ENCODE data around the gene TAF6. TPM values are rescaled to one million over a fixed set of nuclear protein-coding genes. Genes with fewer than 3 reads are reported as not detected.
"Not testable (repeated sequence)": the region's sequence is repeated elsewhere in the genome, so short reads cannot be mapped to it uniquely, and the experiment has no call there.

TAF6 gene
- total and polyA plus RNA-seq, 4 donors: 25.3 to 73.2 (median 44.3) TPM

- Histone ChIP-seq H3K27me3 (ENCODE audit: control insufficient read depth, insufficient read depth, low read length) (no peaks in the 10 kb centered on the region), H3K4me1 (ENCODE audit: control insufficient read depth, insufficient read depth, low read length) (peaks cover 35% of the 10 kb centered on the region), H3K27ac (ENCODE audit: low read depth, low read length) (no peak overlapping the region), H3K36me3 (ENCODE audit: control insufficient read depth, insufficient read depth, low read length) (peaks cover 47% of the 10 kb centered on the region), H3K4me3 (ENCODE audit: low read depth, low read length) (no peak overlapping the region), H3K9me3 (ENCODE audit: control insufficient read depth, insufficient read depth, low read length) (no peaks in the 10 kb centered on the region)
- no peak for DNase-seq (ENCODE audit: low read depth in 4 of 6, low spot score in 6 of 6)
- WGBS (ENCODE audit: insufficient coverage): 85% methylated on average over 15 of the region's 18 CpGs
Measured at GRCh38 chr7:100152937-100153666, 33.9 kb upstream of the TAF6 start.

DNA sequence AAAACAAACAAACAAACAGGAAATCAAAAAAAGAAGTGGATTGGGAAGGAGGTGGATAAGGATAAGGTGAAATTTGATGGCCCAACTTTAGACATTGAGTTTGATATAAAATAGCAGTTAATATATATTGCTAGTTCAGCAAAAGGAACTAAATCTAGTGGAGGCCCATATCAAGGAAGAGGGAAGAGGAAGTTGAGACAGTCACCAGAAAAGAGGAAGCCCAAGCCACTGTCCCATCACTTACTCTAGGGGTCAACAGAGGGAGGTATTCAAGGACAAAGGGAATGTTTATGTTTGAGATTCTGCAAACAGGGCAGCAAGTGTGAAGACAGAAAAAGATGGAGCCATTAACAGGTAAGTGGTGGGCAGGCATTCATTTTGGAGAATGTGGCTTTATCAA, 33.2 kb upstream of the TAF6 start:
- Histone ChIP-seq H3K9me3 (ENCODE audit: control insufficient read depth, insufficient read depth, low read length) (no peaks in the 10 kb centered on the region), H3K4me3 (ENCODE audit: low read depth, low read length) (no peak overlapping the region), H3K27me3 (ENCODE audit: control insufficient read depth, insufficient read depth, low read length) (no peaks in the 10 kb centered on the region), H3K4me1 (ENCODE audit: control insufficient read depth, insufficient read depth, low read length) (peaks cover 33% of the 10 kb centered on the region), H3K27ac (ENCODE audit: low read depth, low read length) (no peak overlapping the region), H3K36me3 (ENCODE audit: control insufficient read depth, insufficient read depth, low read length) (peaks cover 46% of the 10 kb centered on the region)
- no peak for DNase-seq (ENCODE audit: low read depth in 4 of 6, low spot score in 6 of 6)

DNA sequence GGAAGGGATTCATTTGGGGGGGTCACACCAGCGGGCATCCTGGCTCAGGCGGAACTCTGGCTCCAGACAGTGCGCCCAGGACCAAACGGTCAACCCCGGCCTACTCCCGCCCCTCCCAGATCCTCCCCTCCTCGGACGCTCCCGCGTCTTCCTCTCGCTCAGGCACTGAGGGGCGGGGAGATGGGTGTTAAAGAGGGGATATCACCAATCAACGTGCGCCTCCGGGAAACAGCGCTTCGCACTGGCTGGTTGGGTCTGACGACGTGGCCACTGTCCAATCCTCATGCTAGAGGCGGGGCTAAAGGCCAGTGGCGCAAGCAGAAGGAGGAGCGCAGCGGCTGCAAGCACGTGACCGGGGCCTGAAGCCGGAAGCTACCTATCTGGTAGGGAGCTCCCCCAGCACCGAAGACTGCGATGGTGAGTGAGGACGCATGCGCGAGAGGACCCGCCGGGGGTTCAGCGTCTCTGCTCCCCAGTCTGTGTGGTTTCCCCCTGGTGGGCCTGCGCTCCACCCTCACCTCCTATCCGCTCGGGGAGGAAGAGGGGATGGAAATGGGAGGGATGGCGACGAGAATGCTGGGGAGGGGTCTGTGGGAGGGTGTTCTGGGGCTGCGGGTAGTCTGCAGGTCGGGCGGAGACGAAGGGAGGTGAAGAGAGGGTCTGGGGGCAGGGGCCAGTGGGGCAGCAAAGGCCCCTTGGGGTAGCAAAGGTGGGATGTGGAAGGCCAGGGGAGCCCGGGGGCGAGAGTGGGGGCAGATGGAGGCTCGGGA, 29.6 kb upstream of the TAF6 start, which contains the start of gene LAMTOR4:
LAMTOR4 (plus strand) TSS at position 360 of the 770 bp plus-strand sequence; CDS start at position 415, 55 bp downstream.
- peak within 1 kb of the TSS; percentile 97 for H3K4me3 ChIP-seq (ENCODE audit: low read depth, low read length)
- DNase-seq (ENCODE audit: low read depth in 4 of 6, low spot score in 6 of 6): peak; percentile 92 to 100 (median 98)
- H3K27ac ChIP-seq (ENCODE audit: low read depth, low read length): peak within 1 kb of the TSS; percentile 80
- no peaks in the 10 kb centered on the region for H3K27me3 ChIP-seq (ENCODE audit: control insufficient read depth, insufficient read depth, low read length)
- H3K9me3 ChIP-seq (ENCODE audit: control insufficient read depth, insufficient read depth, low read length): no peaks in the 10 kb centered on the region
- WGBS (ENCODE audit: insufficient coverage): 0% methylated on average over 40 of the region's 46 CpGs
- peaks cover 13% of the 10 kb centered on the region for H3K36me3 ChIP-seq (ENCODE audit: control insufficient read depth, insufficient read depth, low read length)
- peaks cover 20% of the 10 kb centered on the region for H3K4me1 ChIP-seq (ENCODE audit: control insufficient read depth, insufficient read depth, low read length)

- WGBS (ENCODE audit: insufficient coverage): 18% methylated on average over 10 of the region's 14 CpGs
- Histone ChIP-seq H3K27me3 (ENCODE audit: control insufficient read depth, insufficient read depth, low read length) (no peaks in the 10 kb centered on the region), H3K4me1 (ENCODE audit: control insufficient read depth, insufficient read depth, low read length) (peaks cover 20% of the 10 kb centered on the region), H3K27ac (ENCODE audit: low read depth, low read length) (peak overlapping the region; percentile 80), H3K9me3 (ENCODE audit: control insufficient read depth, insufficient read depth, low read length) (no peaks in the 10 kb centered on the region), H3K36me3 (ENCODE audit: control insufficient read depth, insufficient read depth, low read length) (peaks cover 8% of the 10 kb centered on the region), H3K4me3 (ENCODE audit: low read depth, low read length) (peak overlapping the region; percentile 97)
- DNase-seq (ENCODE audit: low read depth in 4 of 6, low spot score in 6 of 6): no peak
Measured at GRCh38 chr7:100148225-100148558, 29.0 kb upstream of the TAF6 start.

DNA sequence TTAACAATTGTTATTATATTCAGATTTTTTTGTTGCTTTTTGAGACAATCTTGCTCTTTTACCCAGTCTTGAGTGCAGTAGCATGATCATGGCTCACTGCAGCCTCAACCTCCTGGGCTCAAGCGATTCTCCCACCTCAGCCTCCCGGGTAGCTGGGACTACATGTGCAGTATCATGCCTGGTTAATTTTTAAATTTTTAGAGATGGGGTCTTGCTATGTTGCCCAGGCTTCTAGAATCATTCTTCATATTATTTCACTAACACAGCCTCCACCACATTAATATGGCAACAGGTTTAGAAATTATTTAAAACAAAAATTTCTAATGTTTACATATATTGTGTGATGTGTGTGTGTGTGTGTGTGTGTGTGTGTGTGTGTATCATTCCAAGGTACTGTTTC, 28.1 kb upstream of the TAF6 start:
- Histone ChIP-seq H3K27ac (ENCODE audit: low read depth, low read length) (no peak overlapping the region), H3K36me3 (ENCODE audit: control insufficient read depth, insufficient read depth, low read length) (peaks cover 5% of the 10 kb centered on the region), H3K4me3 (ENCODE audit: low read depth, low read length) (no peak overlapping the region), H3K27me3 (ENCODE audit: control insufficient read depth, insufficient read depth, low read length) (no peaks in the 10 kb centered on the region), H3K4me1 (ENCODE audit: control insufficient read depth, insufficient read depth, low read length) (peaks cover 20% of the 10 kb centered on the region), H3K9me3 (ENCODE audit: control insufficient read depth, insufficient read depth, low read length) (no peaks in the 10 kb centered on the region)
- WGBS (ENCODE audit: insufficient coverage): no CpG with 5 or more reads among the region's 2 CpGs
- DNase-seq (ENCODE audit: low read depth in 4 of 6, low spot score in 6 of 6): no peak

DNA sequence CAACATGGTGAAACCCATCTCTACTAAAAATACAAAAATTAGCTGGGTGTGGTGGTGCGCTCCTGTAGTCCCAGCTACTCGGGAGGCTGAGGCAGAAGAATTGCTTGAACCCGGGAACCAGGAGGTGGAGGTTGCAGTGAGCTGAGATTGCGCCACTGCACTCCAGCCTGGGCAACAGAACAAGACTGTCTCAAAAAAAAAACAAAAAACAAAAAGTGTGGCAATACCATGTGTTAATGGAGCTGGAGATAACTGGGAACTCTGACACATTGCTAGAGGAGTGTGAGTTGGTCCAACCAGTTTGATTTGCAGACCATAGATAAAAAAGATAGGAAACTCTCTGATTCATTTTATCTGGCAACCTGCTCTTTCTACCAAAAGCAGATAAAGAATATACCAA, 27.2 kb upstream of the TAF6 start:
- peaks cover 20% of the 10 kb centered on the region for H3K4me1 ChIP-seq (ENCODE audit: control insufficient read depth, insufficient read depth, low read length)
- not testable (repeated sequence) for H3K27ac ChIP-seq (ENCODE audit: low read depth, low read length); H3K9me3 ChIP-seq (ENCODE audit: control insufficient read depth, insufficient read depth, low read length); H3K4me3 ChIP-seq (ENCODE audit: low read depth, low read length); DNase-seq (ENCODE audit: low read depth in 4 of 6, low spot score in 6 of 6); H3K27me3 ChIP-seq (ENCODE audit: control insufficient read depth, insufficient read depth, low read length); H3K36me3 ChIP-seq (ENCODE audit: control insufficient read depth, insufficient read depth, low read length)
- WGBS (ENCODE audit: insufficient coverage): no CpG with 5 or more reads among the region's 4 CpGs

DNA sequence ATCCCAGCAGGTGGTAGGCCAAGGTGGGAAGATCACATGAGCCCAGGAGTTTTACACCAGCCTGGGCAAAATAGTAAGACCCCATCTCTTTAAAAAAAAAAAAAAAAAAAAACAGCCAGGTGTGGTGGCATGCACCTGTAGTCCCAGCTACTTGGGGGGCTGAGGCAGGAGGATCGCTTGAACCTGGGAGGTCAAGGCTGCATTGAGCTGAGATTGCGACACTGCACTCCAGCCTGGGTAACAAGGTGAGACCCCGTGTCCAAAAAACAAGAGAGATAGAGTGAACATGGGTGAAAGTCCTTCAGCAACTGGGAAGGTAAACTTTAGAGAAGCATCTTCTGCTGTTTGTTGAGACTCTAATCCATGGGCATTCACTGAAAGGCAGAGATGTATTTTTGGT, 23.3 kb upstream of the TAF6 start:
- Histone ChIP-seq H3K4me1 (ENCODE audit: control insufficient read depth, insufficient read depth, low read length) (no peaks in the 10 kb centered on the region), H3K4me3 (ENCODE audit: low read depth, low read length) (no peak overlapping the region), H3K36me3 (ENCODE audit: control insufficient read depth, insufficient read depth, low read length) (no peaks in the 10 kb centered on the region), H3K27ac (ENCODE audit: low read depth, low read length) (no peak overlapping the region), H3K9me3 (ENCODE audit: control insufficient read depth, insufficient read depth, low read length) (no peaks in the 10 kb centered on the region), H3K27me3 (ENCODE audit: control insufficient read depth, insufficient read depth, low read length) (no peaks in the 10 kb centered on the region)
- DNase-seq (ENCODE audit: low read depth in 4 of 6, low spot score in 6 of 6): no peak
- 91% methylated on average over 3 of the region's 3 CpGs for WGBS (ENCODE audit: insufficient coverage)

DNA sequence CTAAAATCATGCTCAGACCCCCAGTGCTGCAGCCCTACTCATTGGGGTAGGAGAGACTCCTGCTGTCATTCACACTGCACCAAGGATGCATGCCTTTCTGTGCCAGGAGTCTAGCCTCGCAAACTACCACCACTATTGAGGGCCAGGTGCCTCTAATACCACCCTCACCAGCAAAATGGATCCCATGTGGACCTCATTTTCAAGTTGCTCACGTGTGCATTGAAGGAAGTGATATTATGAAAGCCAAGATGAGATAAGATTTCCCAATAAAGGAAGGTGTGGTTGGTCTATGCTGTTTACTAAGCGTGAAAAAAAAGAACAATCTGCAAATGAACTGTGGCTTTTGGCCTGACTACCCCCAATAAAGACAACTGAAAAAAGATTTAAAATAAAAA, 22.4 kb upstream of the TAF6 start:
- WGBS (ENCODE audit: insufficient coverage): no CpG with 5 or more reads among the region's 3 CpGs
- Histone ChIP-seq H3K27ac (ENCODE audit: low read depth, low read length) (no peak overlapping the region), H3K36me3 (ENCODE audit: control insufficient read depth, insufficient read depth, low read length) (no peaks in the 10 kb centered on the region), H3K4me3 (ENCODE audit: low read depth, low read length) (no peak overlapping the region), H3K27me3 (ENCODE audit: control insufficient read depth, insufficient read depth, low read length) (no peaks in the 10 kb centered on the region), H3K9me3 (ENCODE audit: control insufficient read depth, insufficient read depth, low read length) (no peaks in the 10 kb centered on the region), H3K4me1 (ENCODE audit: control insufficient read depth, insufficient read depth, low read length) (no peaks in the 10 kb centered on the region)
- DNase-seq (ENCODE audit: low read depth in 4 of 6, low spot score in 6 of 6): no peak

DNA sequence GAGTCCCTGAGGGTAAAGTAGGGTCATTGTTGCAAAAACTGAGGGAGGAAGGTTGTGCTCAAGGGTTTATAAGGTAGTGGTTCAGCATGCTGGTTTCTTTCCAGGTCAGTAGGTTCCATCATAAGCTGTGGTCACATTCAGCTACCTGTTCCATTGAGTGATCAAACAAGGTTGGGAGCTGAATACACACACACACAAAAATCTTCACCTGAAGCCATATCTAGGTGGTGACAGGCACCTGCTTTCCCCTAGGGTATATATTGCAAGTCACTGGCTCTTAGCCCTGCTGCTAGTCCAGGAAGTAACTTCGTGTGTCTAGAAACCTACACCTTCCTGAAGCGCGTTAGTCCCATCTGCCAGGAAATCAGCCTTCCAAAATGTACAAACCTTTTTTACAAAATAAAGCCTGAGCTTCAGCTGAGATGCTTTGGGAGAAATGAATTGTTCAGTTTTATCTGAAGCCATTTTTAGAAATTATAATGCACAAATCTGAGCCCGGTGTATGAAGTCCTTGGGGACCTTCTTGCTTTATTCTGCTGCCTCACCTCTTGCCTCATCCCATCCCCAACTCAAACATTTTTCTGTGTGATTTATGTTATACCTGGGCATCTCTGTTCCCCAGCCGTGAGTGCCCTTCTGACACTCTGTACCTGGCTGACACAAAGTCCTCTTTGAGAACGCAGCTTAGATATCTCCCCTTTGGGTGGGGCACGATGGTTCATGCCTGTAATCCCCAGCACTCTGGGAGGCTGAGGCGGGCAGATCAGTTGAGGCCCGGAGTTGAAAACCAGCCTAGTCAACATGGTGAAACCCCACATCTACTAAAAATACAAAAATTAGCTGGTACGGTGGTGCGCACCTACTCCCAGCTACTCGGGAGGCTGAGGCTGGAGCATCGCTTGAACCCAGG, 18.9 kb upstream of the TAF6 start:
- no peaks in the 10 kb centered on the region for H3K9me3 ChIP-seq (ENCODE audit: control insufficient read depth, insufficient read depth, low read length)
- no peak overlapping the region for H3K27ac ChIP-seq (ENCODE audit: low read depth, low read length)
- 87% methylated on average over 6 of the region's 13 CpGs for WGBS (ENCODE audit: insufficient coverage)
- H3K27me3 ChIP-seq (ENCODE audit: control insufficient read depth, insufficient read depth, low read length): no peaks in the 10 kb centered on the region
- H3K4me1 ChIP-seq (ENCODE audit: control insufficient read depth, insufficient read depth, low read length): no peaks in the 10 kb centered on the region
- H3K36me3 ChIP-seq (ENCODE audit: control insufficient read depth, insufficient read depth, low read length): no peaks in the 10 kb centered on the region
- no peak for DNase-seq (ENCODE audit: low read depth in 4 of 6, low spot score in 6 of 6)
- no peak overlapping the region for H3K4me3 ChIP-seq (ENCODE audit: low read depth, low read length)
